Psoas muscle (tissue), 8 donors: ENCODE measurements around the gene ATP6V1F. TPM values are rescaled to one million over a fixed set of nuclear protein-coding genes. Genes with fewer than 3 reads are reported as not detected.

Experiments
- ATAC-seq, 4 donors: fragments of 200-7000 bp; cut with Tn5 transposase; one replicate each; pipeline ENCODE4 v1.9.1; 2020; ENCODE audit warnings: moderate library complexity in 3 of 4, mild to moderate bottlenecking in 2 of 4
- DNase-seq, 2 donors: peaks; one replicate each; pipeline ENCODE4 v3.0.0-alpha.2; 2020
- H3K27ac ChIP-seq: fragments of 200-600 bp; one replicate; pipeline ENCODE4 v1.8.0; 2022
- H3K27me3 ChIP-seq, 3 donors: fragments of 200-600 bp in 1 of 3; one replicate each; pipeline versions ENCODE4 v1.6.1 to v1.8.0; 2013 to 2022; ENCODE audit warnings: low read length in 2 of 3, mild to moderate bottlenecking in 2 of 3, moderate library complexity in 1 of 3; ENCODE audit not compliant: insufficient read depth in 3 of 3
- H3K36me3 ChIP-seq, 2 donors: fragments of 200-600 bp in 1 of 2; one replicate each; pipeline versions ENCODE4 v1.6.1 to v1.8.0; 2013 to 2022; ENCODE audit warnings: low read depth in 1 of 2, mild to moderate bottlenecking in 1 of 2, moderate library complexity in 1 of 2; ENCODE audit not compliant: insufficient read depth in 1 of 2
- H3K4me1 ChIP-seq: fragments of 200-600 bp; one replicate; pipeline ENCODE4 v1.8.0; 2022
- H3K4me3 ChIP-seq: fragments of 200-600 bp; one replicate; pipeline ENCODE4 v1.8.0; 2022; ENCODE audit warnings: mild to moderate bottlenecking
- H3K9me3 ChIP-seq: fragments of 200-600 bp; one replicate; pipeline ENCODE4 v1.8.0; 2022
- WGBS, 3 donors: extraction: QIAGEN DNeasy Blood & Tissue Kit; methylation state at CpG; one replicate each; pipeline versions ENCODE4 v1.1.6 to v1.1.7; 2013; 5-methylcytosine and 5-hydroxymethylcytosine counted together
- intact Hi-C, 2 donors: fragments of 100-400 bp; cut with DNase I; formaldehyde crosslinking; loops; one replicate each; pipeline versions ENCODE4 v1.11.0 to v1.14.2; 2022
- polyA plus RNA-seq, 3 donors: library from polyadenylated mRNA; stranded (reverse); fragments of 200-250 nt; gene quantifications; one replicate each; pipeline ENCODE4 v1.2.3, GENCODE V29; 2013
- total RNA-seq, 4 donors: library from RNA; stranded (reverse); fragmentation: NEBNext Ultra II Directional in 2 of 4; extraction: Animal tissue kit (Norgen Biotek cat#: 25700) in 2 of 4; gene quantifications; one replicate each; pipeline versions ENCODE4 v1.2.1 to v1.2.4, GENCODE V29; 2021 to 2023
- TF ChIP-seq, protein P1 (sequence below): fragments of 200-600 bp; IDR thresholded peaks from one replicate; pipeline ENCODE4 v1.8.0; 2022; ENCODE audit warnings: antibody characterized with exemption
- donor health status: healthy with polysubstance abuse.
- donor health status: DM: no; HTN: no; CAD: no; lungs with moderate emphysema.
- donor health status: Bipolar disorder and iron deficiency.
- donor health status: healthy.
- donor health status: DM: yes; HTN: yes; CAD: no.
- donor health status: DM: no; HTN: no; CAD: no.
- donor health status: DM: no; HTN: no; CAD: no.
- donor health status: DM: yes; HTN: yes; CAD: no.

ATP6V1F gene
- total and polyA plus RNA-seq, 7 donors = 103 to 210 (median 143) TPM

- no peak overlapping the region for H3K27ac ChIP-seq
- peaks cover 12% of the 10 kb centered on the region for H3K4me1 ChIP-seq
- 77 to 78% (median 78%) methylated on average over 19 of the region's 19 CpGs for WGBS, 3 donors
- no peak overlapping the region for H3K4me3 ChIP-seq
- DNase-seq (peak in 1 of 2 donors; percentile 67), ATAC-seq (peak in 2 of 4 donors; percentile 0 to 1)
- no peaks in the 10 kb centered on the region for H3K36me3 ChIP-seq
- no peaks in the 10 kb centered on the region for H3K27me3 ChIP-seq
- intact Hi-C loops = no loop called here
- no peaks in the 10 kb centered on the region for H3K9me3 ChIP-seq
- TF ChIP-seq, protein P1, sequence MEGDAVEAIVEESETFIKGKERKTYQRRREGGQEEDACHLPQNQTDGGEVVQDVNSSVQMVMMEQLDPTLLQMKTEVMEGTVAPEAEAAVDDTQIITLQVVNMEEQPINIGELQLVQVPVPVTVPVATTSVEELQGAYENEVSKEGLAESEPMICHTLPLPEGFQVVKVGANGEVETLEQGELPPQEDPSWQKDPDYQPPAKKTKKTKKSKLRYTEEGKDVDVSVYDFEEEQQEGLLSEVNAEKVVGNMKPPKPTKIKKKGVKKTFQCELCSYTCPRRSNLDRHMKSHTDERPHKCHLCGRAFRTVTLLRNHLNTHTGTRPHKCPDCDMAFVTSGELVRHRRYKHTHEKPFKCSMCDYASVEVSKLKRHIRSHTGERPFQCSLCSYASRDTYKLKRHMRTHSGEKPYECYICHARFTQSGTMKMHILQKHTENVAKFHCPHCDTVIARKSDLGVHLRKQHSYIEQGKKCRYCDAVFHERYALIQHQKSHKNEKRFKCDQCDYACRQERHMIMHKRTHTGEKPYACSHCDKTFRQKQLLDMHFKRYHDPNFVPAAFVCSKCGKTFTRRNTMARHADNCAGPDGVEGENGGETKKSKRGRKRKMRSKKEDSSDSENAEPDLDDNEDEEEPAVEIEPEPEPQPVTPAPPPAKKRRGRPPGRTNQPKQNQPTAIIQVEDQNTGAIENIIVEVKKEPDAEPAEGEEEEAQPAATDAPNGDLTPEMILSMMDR = no peak
Observed at GRCh38 chr7:128879461-128879938, 16.8 kb downstream of the ATP6V1F start.

GRCh38 chr7:128879939-128880746 lies 17.5 kb downstream of the ATP6V1F start:
- 18 to 34% (median 26%) methylated on average over 26 to 31 of the region's 31 CpGs for WGBS, 3 donors
- TF ChIP-seq, protein P1 = peak; percentile 86

GRCh38 chr7:128880791-128881457 lies 18.3 kb downstream of the ATP6V1F start:
- DNase-seq (peak in 1 of 2 donors; percentile 51), ATAC-seq (no peak)
- intact Hi-C loops = loop anchor here (1.0 to 5.0 kb wide), 5 partner anchors 87 to 409 kb away; partner anchors contain the start of gene GARIN1A (in 1 of the 2)
- Histone ChIP-seq H3K4me1 (peaks cover 12% of the 10 kb centered on the region), H3K9me3 (no peaks in the 10 kb centered on the region), H3K27me3 (no peaks in the 10 kb centered on the region), H3K36me3 (no peaks in the 10 kb centered on the region), H3K4me3 (no peak overlapping the region), H3K27ac (no peak overlapping the region)
- TF ChIP-seq, protein P1 = no peak
- 48 to 72% (median 54%) methylated on average over 11 of the region's 11 CpGs for WGBS, 3 donors

More at GRCh38 chr7:128879939-128880746, 17.5 kb downstream of the ATP6V1F start:
- H3K4me3 ChIP-seq = peak overlapping the region; percentile 4
- H3K36me3 ChIP-seq = no peaks in the 10 kb centered on the region
- ATAC-seq (peak; percentile 66 to 73 (median 68)), DNase-seq (peak; percentile 64 to 86)
- intact Hi-C loops = loop anchor here (1.0 to 5.0 kb wide), 5 partner anchors 86 to 408 kb away; partner anchors contain the start of gene GARIN1A (in 1 of the 2)
- no peaks in the 10 kb centered on the region for H3K27me3 ChIP-seq
- no peaks in the 10 kb centered on the region for H3K9me3 ChIP-seq
- H3K27ac ChIP-seq = no peak overlapping the region
- H3K4me1 ChIP-seq = peaks cover 12% of the 10 kb centered on the region

DNA sequence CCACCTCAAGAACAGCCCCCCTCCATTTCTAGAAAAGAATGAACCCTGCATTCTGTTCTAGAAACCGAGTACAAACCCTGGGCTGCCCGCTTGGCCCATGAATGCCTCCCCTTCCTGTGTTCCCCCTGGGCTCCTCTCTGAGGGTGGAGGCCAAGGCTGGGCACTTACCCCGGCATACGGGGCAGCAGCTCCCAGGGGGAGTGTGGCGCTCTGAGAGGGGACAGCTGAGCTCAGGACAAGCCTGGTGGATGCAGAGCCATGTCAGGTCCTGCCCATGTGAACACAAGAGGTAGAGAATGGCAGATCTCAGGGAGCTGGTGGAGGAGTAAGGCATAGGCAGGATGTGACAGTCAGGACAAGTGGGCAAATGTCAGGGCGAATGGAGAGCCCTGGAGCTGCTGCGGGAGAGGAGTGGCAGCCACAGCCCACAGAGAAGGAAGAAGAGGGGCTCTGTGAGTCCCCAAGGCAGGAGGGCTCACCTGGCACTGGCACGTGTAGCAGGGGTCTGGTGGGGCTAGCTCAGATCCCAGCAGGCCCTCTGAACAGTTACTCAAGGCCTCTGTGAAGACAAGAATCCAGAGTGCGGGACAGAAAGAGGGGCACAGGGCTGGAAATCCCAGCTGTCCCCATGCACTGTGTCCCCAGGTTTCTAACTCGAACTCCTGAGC lies 18.9 kb downstream of the ATP6V1F start:
- 82 to 90% (median 84%) methylated on average over 10 of the region's 10 CpGs for WGBS, 3 donors
- ATAC-seq = no peak
- no peaks in the 10 kb centered on the region for H3K27me3 ChIP-seq
- no peak overlapping the region for H3K27ac ChIP-seq
- no peak overlapping the region for H3K4me3 ChIP-seq
- TF ChIP-seq, protein P1 = no peak
- no peaks in the 10 kb centered on the region for H3K36me3 ChIP-seq
- DNase-seq = no peak
- H3K4me1 ChIP-seq = peaks cover 12% of the 10 kb centered on the region
- H3K9me3 ChIP-seq = no peaks in the 10 kb centered on the region
- intact Hi-C loops = loop anchor here (2.0 to 5.0 kb wide), 4 partner anchors 209 to 409 kb away; partner anchors contain the start of gene GARIN1A (in 1 of the 2)
